GM18517 (cell line): ENCODE measurements around the gene AFF2.
A peak's percentile ranks its signal among the peaks of the same experiment; 100 is the strongest.
"Not testable (repeated sequence)": the region's sequence is repeated elsewhere in the genome, so short reads cannot be mapped to it uniquely, and the experiment has no call there.

ENCODE experiments used
- ATAC-seq: cut with Tn5 transposase; IDR thresholded peaks from one replicate; pipeline ENCODE4 v1.9.1; 2021; ENCODE audit warnings: mild to moderate bottlenecking, moderate library complexity; ENCODE audit not compliant: unreplicated experiment

AFF2 gene

GRCh38 chrX:148906628-148907027, 406.2 kb downstream of the AFF2 start:
- not testable (repeated sequence) for ATAC-seq

DNA sequence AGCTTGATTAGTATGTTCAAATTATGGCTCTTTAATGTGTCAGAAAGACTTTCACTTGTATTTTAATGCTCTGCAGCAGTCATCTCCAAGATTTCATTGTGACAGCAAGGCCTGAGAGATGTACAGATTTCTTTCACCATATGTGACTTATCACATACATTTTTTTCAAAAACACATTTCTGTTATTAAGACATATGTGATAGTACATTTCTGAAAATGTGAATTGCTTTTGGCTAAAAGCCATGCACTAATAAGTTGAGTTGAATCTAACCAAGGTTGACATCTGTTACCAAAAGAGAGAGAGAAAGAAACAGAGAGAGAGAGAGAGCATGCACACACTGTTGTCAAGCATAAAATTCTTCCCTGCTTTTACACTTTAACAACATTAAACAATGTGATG, 409.3 kb downstream of the AFF2 start:
- ATAC-seq, result no peak

- no peak for ATAC-seq
These were observed 413.6 kb downstream of the AFF2 start for GRCh38 chrX:148913971-148914370.

DNA sequence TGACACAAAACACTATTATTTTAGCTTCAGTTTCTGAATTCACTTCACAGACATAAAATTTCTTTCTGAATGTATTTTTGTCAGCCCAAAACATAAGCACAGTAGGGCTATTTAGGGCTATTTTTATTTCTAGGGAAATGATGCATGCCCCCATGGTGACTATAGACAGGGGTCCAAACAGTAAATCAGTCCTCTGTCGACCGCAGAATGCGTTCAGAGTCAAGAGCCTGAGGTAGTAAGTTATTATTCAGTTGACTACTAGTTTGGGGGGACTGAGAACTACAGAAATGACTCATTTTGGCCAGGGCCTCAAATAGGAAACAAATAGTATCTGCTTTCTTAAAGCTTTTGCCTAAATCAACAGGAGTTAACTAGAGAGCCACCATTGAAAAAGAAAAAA, 414.4 kb downstream of the AFF2 start:
- peak; percentile 88 for ATAC-seq

GRCh38 chrX:148915474-148915873, 415.1 kb downstream of the AFF2 start:
- peak; percentile 22 for ATAC-seq

DNA sequence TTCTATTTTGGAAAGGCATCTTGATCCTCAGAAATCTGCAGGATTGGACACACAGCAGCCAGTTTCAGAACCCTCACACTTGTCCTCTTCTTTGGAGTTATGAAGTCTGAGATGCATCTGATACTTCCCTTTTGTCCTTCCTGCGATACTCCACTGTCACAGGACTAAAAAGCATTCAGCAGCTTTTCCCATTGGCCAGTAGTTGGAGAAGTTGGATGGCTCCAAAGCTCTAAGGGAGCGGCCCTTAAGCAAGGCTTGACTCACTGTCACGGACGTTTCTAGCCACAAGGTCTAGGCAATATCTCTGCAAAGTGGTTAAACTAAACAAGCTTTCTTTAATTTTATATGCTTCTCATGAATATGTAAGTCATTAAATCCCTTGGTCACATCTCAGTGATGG, 417.0 kb downstream of the AFF2 start:
- no peak for ATAC-seq

GRCh38 chrX:148923631-148924030, 423.2 kb downstream of the AFF2 start:
- no peak for ATAC-seq

GRCh38 chrX:148926371-148926770, 426.0 kb downstream of the AFF2 start:
- no peak for ATAC-seq

DNA sequence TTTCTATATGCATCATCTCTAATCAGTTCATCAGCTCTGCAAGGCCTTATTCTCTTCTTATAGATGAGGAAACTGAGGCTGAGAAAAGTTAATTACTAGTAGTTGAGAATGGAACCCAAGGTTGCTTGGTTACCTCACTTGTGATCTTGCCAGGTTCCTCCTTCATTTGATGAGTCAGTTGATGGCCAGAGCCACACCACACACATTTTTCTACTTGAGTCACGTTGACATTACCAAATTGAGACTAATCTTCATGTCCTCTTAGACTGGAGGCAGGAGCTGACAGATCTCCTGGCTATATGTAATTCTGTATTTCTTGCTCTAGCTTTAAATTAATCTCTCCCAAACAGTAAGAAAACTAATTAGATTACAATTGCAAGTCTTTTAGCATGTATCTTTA, 428.4 kb downstream of the AFF2 start:
- ATAC-seq, result no peak

DNA sequence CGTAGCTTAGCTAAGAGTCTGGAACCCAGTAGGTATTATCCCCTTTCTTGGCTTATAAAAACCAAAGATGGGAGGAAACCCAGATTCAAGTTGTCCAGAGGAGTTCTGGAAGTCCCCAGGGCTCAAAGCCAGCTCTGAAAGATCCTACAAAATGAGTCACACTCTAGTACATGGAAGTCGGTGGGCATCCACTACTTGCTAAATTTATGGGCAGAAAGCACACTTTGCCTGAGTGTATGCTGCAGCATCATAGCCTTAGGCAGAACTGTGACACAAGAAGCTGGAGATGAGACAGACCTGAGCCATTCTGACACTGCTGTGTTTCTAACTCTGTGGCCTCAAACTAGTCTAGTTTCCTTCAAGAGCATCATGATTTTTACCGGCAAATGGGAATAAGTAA, 429.3 kb downstream of the AFF2 start:
- ATAC-seq, result no peak

DNA sequence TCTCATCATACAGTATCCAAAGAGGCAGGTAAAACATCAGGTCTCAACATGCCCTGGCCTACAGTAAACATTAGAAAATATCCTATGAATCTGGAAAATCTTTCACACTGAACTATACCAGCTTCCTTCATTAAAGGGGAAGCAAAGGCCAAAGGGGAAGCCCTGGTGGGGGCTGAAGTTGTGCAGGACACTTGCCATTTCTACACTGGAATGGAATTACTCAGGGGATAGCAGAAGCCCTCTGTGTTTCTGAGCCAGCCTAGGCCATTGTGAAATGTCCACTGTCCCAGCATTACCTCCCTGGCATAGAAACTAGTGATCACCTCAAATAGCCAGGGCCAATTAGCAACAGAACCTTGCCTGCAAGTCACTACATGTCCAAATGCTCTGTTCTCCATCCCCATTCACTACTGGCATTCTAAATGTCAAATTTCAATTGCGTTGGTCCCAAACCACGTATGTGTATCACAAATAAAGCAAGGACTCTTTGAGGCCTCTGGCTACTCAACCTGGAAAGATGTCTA, 429.9 kb downstream of the AFF2 start:
- no peak for ATAC-seq

DNA sequence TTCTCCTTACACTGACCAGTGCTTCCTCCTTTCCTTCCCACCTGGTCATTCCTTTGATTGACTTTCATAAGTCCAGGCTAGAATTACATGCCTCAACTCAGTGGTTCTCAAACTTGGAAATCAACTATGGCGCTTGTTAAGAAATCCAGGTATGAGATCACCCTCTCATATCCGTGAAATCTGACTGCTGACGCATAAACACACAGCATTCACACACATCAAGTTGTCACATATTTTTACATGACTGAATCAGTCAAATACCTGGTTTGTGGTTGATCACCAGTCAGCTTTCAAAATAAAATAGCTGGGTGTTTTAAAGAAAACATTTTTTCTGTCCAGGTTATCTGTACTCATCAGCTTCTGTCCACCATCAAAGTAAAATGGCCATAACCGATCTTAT, 433.5 kb downstream of the AFF2 start:
- no peak for ATAC-seq

DNA sequence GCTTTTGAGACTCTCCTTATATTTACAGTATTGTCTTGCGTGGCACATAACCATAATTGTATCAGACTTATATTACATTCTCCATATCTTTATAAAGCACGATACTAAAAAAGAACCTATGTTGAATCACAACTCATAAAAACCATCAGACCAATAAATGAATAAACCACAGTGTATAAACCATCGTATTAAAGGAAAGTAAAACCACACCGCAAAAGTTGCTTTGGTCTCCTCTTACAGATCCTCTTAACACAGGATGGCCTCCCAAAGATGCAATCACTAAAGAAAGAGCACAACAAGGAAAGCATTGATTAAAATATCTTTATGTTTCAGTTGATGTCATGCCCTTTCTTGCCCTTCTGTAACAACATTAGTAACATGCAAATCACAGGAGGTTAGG, 437.9 kb downstream of the AFF2 start:
- no peak for ATAC-seq

GRCh38 chrX:148940411-148940996, 440.1 kb downstream of the AFF2 start:
- no peak for ATAC-seq

DNA sequence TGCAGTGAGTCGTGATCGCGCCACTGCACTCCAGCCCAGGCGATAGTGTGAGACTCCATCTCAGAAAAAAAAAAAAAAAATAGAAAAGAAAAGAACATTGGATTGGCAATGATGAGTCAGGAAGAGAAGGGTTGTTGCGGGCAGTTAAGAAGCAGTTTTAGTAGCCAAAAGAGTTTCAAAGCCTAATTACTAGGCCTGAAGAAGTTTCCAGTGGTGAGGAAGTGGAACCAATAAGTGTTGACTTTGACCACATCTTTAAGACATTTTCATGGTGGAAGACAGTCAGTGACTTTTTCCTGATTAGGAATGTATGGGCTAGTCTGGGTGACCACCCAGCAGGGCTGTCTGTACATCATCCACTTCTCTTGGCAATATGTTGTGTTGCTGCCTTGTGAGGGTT, 442.3 kb downstream of the AFF2 start:
- no peak for ATAC-seq

- no peak for ATAC-seq
These were observed 447.1 kb downstream of the AFF2 start for GRCh38 chrX:148947399-148947975.

- no peak for ATAC-seq
These were observed 455.9 kb downstream of the AFF2 start for GRCh38 chrX:148956352-148956751.

GRCh38 chrX:148958901-148959300, 458.5 kb downstream of the AFF2 start:
- ATAC-seq, result no peak

- no peak for ATAC-seq
These were observed 459.6 kb downstream of the AFF2 start for GRCh38 chrX:148960060-148960459.

- no peak for ATAC-seq
These were observed 461.6 kb downstream of the AFF2 start for GRCh38 chrX:148961985-148962384.

DNA sequence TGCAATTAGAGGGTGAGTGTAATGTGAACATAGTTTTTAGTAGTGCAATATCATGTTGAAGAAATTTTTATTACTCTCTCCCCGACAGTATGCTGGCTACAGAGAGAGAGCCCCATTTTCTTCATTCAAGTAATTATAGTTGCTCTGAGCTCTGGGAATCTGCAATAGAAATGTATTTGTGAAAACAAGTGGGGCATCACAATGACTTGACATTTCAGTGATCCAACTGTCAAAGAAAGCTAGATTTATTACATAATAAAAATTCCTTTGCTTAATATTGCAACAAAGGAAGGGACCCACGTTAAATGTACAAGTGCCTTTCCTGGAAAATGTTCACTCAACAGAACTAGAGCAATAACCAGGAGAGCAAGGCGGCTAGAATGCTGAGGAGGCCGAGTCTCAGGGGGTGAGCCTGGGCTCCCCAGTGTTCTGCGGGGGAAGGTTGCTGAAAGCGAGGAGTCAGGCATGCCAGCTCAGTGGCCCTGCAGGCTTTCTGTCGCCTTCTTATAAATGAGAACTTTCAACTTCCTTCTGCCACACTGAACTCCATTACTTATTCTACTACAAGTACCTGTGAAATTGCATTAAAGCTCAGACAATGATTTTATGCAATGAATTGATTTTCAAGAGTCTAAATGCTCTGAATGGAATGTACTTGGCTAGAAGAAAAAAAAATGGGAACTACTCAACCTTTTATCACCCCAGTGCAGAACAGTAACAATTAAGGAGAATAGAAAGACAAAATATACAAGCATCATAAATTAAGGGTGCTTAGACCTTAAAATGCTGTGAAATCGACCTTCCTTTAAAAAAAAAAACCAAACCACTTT, 476.4 kb downstream of the AFF2 start:
- no peak for ATAC-seq

- ATAC-seq, result no peak
These were observed 479.4 kb downstream of the AFF2 start for GRCh38 chrX:148979786-148980185.
